Adrenal gland (tissue), 12 donors: Measurements from ENCODE around the gene ALG5. TPM values are rescaled to one million over a fixed set of nuclear protein-coding genes. Genes with fewer than 3 reads are reported as not detected.

Experiments used
- DNase-seq, 7 donors: peaks; one replicate each; pipeline ENCODE4 v3.0.0-alpha.2; 2019 to 2020
- H3K27ac ChIP-seq, 5 donors: fragments of 200-600 bp; sonication (generic) in 4 of 5; 1 replicate in 3 of 5; 2 replicates in 2 of 5; pipeline versions ENCODE4 v1.5.1 to v1.8.0; 2016 to 2020; ENCODE audit warnings: mild to moderate bottlenecking in 1 of 5
- H3K27me3 ChIP-seq: fragments of 200-600 bp; 2 replicates; pipeline ENCODE4 v1.8.0; 2021
- H3K36me3 ChIP-seq, 2 donors: fragments of 200-600 bp; replicated peaks in 1 of 2; 1 replicate in 1 of 2; 2 replicates in 1 of 2; pipeline versions ENCODE4 v1.5.1 to v1.8.0; 2018 to 2022
- H3K4me1 ChIP-seq, 2 donors: fragments of 200-600 bp; replicated peaks in 1 of 2; 1 replicate in 1 of 2; 2 replicates in 1 of 2; pipeline versions ENCODE4 v1.5.1 to v1.8.0; 2018 to 2021
- H3K4me3 ChIP-seq, 4 donors: fragments of 200-600 bp; sonication (generic) in 3 of 4; one replicate each; pipeline ENCODE4 v1.5.1; 2016 to 2018
- H3K9me3 ChIP-seq, 3 donors: fragments of 200-600 bp; sonication (generic) in 1 of 3; replicated peaks in 1 of 3; 1 replicate in 2 of 3; 2 replicates in 1 of 3; pipeline versions ENCODE4 v1.5.1 to v1.8.0; 2016 to 2021
- POLR2A ChIP-seq, 2 donors: fragments of 450-650 bp; IDR thresholded peaks; one replicate each; pipeline ENCODE4 v1.6.1; 2017; ENCODE audit warnings: antibody characterized with exemption in 2 of 2, mild to moderate bottlenecking in 2 of 2, moderate library complexity in 1 of 2
- WGBS, 4 donors: extraction: QIAGEN DNeasy Blood & Tissue Kit in 2 of 4; methylation state at CpG; one replicate each; pipeline versions ENCODE4 v1.1.5 to v1.1.7; 2013 to 2017; 5-methylcytosine and 5-hydroxymethylcytosine counted together
- intact Hi-C, 2 donors: fragments of 100-400 bp; cut with DNase I; formaldehyde crosslinking; loops; one replicate each; pipeline versions ENCODE4 v1.14.1 to v1.15.0; 2022 to 2023
- polyA plus RNA-seq, 3 donors: library from polyadenylated mRNA; stranded (reverse); fragments of 200-250 nt in 2 of 3; fragments of 350-450 nt in 1 of 3; fragmentation: Illumina TruSeq in 1 of 3; extraction: RNeasy Lipid Tissue Mini Kit (QIAGEN cat#74804) in 1 of 3; gene quantifications; one replicate each; pipeline ENCODE4 v1.2.3, GENCODE V29; 2013 to 2014
- total RNA-seq, 9 donors: library from RNA; depleted of rRNA in 4 of 9; stranded (reverse); fragments of >200 nt in 4 of 9; fragments of 120-200 nt in 1 of 9; fragmentation: NEBNext Ultra II Directional in 1 of 9; extraction: Animal tissue kit (Norgen Biotek cat#: 25700) in 1 of 9; gene quantifications; one replicate each; pipeline versions ENCODE4 v1.1.0 to v1.2.4, GENCODE V29; 2013 to 2023
- TF ChIP-seq, protein P1 (sequence below), 6 experiments: fragments of 450-650 bp in 4 of 6; fragments of 200-600 bp in 2 of 6; sonication (generic) in 1 of 6; IDR thresholded peaks; 1 replicate in 5 of 6; 2 replicates in 1 of 6; pipeline versions ENCODE4 v1.5.1 to v1.8.0; 2016 to 2021; ENCODE audit warnings: antibody characterized with exemption in 6 of 6, mild to moderate bottlenecking in 2 of 6, moderate library complexity in 1 of 6
- donor health status: healthy with polysubstance abuse.
- donor health status: Bipolar disorder and iron deficiency.
- donor health status: DM: yes; HTN: yes; CAD: no.
- donor health status: DM: no; HTN: no; CAD: no.
- donor health status: DM: no; HTN: no; CAD: no.
- donor health status: DM: yes; HTN: yes; CAD: no.

ALG5 gene
- total and polyA plus RNA-seq, 12 donors, result 28.2 to 76.7 (median 41.2) TPM

DNA sequence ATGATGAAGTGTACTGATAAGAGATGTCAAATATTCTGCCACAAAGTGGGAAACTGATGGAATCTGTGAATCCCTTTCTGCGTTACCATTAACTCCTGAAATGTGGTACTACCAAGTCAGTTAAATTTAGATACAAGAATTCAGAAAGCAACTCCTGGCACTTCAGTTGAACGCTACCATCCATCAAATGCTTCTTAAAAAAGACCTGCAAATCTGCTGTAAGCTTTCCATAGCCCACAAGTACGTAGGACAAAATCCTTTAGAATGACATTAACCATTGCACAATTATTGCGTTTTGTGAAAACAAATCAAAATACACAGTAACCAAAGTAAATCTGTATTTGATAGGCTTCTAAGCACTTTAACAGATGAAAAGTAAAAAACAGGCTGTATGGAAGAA, 84.5 kb downstream of the ALG5 start:
- no peaks in the 10 kb centered on the region for H3K36me3 ChIP-seq
- TF ChIP-seq, protein P1, sequence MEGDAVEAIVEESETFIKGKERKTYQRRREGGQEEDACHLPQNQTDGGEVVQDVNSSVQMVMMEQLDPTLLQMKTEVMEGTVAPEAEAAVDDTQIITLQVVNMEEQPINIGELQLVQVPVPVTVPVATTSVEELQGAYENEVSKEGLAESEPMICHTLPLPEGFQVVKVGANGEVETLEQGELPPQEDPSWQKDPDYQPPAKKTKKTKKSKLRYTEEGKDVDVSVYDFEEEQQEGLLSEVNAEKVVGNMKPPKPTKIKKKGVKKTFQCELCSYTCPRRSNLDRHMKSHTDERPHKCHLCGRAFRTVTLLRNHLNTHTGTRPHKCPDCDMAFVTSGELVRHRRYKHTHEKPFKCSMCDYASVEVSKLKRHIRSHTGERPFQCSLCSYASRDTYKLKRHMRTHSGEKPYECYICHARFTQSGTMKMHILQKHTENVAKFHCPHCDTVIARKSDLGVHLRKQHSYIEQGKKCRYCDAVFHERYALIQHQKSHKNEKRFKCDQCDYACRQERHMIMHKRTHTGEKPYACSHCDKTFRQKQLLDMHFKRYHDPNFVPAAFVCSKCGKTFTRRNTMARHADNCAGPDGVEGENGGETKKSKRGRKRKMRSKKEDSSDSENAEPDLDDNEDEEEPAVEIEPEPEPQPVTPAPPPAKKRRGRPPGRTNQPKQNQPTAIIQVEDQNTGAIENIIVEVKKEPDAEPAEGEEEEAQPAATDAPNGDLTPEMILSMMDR (IDR thresholded peaks at IDR 0.05), result no peak
- no peak for TF ChIP-seq POLR2A (IDR thresholded peaks at IDR 0.05)
- H3K27ac ChIP-seq, result no peak overlapping the region
- DNase-seq, result no peak
- H3K9me3 ChIP-seq, result no peaks in the 10 kb centered on the region
- intact Hi-C loops, result no loop called here
- no peak overlapping the region for H3K4me3 ChIP-seq
- WGBS, 4 donors, result 85 to 90% (median 86%) methylated on average over 4 of the region's 4 CpGs
- H3K4me1 ChIP-seq, result peaks cover 0 to 6% of the 10 kb centered on the region in 2 donors
- H3K27me3 ChIP-seq, result no peaks in the 10 kb centered on the region

DNA sequence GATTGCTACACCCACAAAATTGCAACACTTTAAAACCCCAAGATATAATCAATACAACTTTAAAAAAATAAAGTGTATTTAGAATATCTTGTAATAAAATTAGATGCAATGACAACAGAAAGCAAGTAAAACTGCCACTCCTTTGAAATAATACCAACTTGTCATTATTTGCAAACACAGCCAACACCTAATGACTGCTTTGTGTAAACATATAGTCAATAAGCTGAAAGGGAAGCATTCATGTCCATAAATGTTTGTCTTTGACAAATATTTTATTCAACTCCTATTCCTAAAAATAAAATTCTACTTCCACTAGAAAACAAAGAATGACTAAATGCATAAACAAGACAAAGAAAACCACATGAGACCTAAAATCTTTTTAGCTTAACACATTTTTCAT, 85.7 kb downstream of the ALG5 start:
- Histone ChIP-seq H3K4me1 (no peaks in the 10 kb centered on the region), H3K36me3 (no peaks in the 10 kb centered on the region), H3K27me3 (no peaks in the 10 kb centered on the region), H3K4me3 (no peak overlapping the region), H3K9me3 (no peaks in the 10 kb centered on the region), H3K27ac (no peak overlapping the region)
- no peak for DNase-seq
- TF ChIP-seq, protein P1 (IDR thresholded peaks at IDR 0.05), result no peak
- no peak for TF ChIP-seq POLR2A (IDR thresholded peaks at IDR 0.05)
- intact Hi-C loops, result no loop called here

DNA sequence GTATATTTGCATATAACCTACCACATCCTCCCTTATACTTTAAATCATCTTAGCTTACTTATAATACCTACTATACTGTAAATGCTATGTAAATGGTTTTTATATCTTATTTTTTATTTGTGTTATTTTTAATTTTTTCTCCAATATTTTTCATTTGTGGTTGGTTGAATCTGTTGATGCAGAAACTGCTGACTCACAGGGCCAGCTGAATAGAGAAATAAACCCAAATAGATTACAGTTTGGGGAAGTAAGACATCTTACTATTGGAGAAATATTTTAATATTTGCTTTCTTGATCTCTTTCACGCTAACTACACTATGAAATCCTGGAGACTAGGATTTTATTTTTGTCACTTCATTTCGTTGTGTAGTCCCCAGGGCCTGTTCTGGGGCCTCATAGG, 86.2 kb downstream of the ALG5 start:
- 69 to 77% (median 75%) methylated on average over 2 of the region's 2 CpGs for WGBS, 4 donors
- H3K27ac ChIP-seq, result no peak overlapping the region
- intact Hi-C loops, result no loop called here
- TF ChIP-seq, protein P1 (IDR thresholded peaks at IDR 0.05), result no peak
- no peak for TF ChIP-seq POLR2A (IDR thresholded peaks at IDR 0.05)
- H3K27me3 ChIP-seq, result no peaks in the 10 kb centered on the region
- H3K36me3 ChIP-seq, result no peaks in the 10 kb centered on the region
- no peak overlapping the region for H3K4me3 ChIP-seq
- no peaks in the 10 kb centered on the region for H3K9me3 ChIP-seq
- no peaks in the 10 kb centered on the region for H3K4me1 ChIP-seq
- no peak for DNase-seq

DNA sequence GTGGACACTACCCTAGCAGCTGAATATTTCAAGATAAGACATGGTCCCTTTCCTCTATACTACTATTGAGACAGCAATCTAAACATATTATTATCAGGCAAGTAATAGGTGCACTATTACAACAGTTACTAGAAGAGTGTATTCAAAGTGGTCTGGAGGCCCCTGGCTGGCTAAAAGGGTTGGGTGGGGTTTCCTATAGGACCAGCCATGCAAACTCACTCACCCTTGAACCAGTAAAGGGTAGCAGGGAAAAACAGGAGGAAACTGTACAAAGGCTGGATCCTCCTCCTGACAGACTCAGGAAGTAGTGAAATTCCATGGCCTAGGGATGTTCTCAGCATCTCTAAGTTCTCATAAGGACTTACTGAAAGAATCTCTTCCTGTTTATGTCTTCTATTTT, 86.8 kb downstream of the ALG5 start:
- Histone ChIP-seq H3K4me1 (no peaks in the 10 kb centered on the region), H3K27me3 (no peaks in the 10 kb centered on the region), H3K27ac (no peak overlapping the region), H3K4me3 (no peak overlapping the region), H3K9me3 (no peaks in the 10 kb centered on the region), H3K36me3 (no peaks in the 10 kb centered on the region)
- no peak for DNase-seq
- TF ChIP-seq, protein P1 (IDR thresholded peaks at IDR 0.05), result no peak
- no peak for TF ChIP-seq POLR2A (IDR thresholded peaks at IDR 0.05)
- intact Hi-C loops, result no loop called here
